Measurements from ENCODE around the gene REXO1. TPM values are rescaled to one million over a fixed set of nuclear protein-coding genes. Genes with fewer than 3 reads are reported as not detected.
A peak's percentile ranks its signal among the peaks of the same experiment; 100 is the strongest.

The REXO1 gene
- total and polyA plus RNA-seq, 9 of the 15 experiments (the other 6 are each of a cell fraction or from before 2014, with no cell fraction given): 0.04 to 63.3 (median 15.8) TPM

DNA sequence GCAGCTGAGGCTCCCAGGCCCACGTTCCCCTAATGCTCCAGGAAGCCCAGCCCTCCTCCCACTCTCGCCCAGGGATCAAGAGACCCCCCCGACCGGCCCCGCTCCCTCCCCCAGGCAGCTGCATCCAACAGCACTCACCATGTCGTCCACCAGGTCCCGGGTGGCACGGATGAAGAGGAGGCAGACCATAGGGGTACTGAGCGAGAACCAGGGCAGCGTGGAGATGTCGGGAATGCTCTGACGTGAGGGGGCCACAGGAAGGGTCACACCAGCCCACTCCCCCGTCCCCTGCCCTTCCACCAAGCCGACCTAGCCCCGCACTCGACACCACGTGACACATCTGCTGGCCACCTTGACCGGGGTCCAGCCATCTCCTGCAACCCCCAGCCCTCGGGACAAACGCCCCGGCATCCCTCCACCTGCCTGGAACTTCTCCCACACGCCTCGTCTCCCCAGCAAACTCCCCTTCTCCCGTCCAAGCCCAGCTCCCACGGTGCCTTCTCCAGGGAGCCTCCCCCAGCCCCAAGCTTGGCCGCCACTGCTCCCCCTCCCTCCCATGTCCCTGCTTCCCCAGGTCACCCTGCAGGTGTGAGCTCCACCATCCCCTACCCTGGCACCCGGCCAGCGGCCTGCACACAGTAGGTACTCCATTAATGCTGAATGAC lies 41.1 kb downstream of the REXO1 start:
- H4K20me1 ChIP-seq (replicated peaks; ENCODE audit: control insufficient read depth, insufficient read depth, low read length): no peaks in the 10 kb centered on the region
- CTCF ChIA-PET (ENCODE audit: low intra/inter-chr PET ratio): no interaction called here
- TF ChIP-seq ZKSCAN1 (IDR thresholded peaks at IDR 0.05; ENCODE audit: low read depth, low read length) (peak; percentile 83; the same call in 1 of the 2 replicates), CBFA2T3 (IDR thresholded peaks at IDR 0.05) (no peak), NFIC (IDR thresholded peaks at IDR 0.05) (peak; percentile 78)

More for the DNA sequence above, 41.1 kb downstream of the REXO1 start:
- BruUV-seq (replicated peaks): no TSS peak
- ATAC-seq (no peak), DNase-seq (ENCODE audit: extremely low read depth in 1 of 4, low spot score in 3 of 4) (no peak), FAIRE-seq (no peak)
- intact Hi-C loops (cut with micrococcal nuclease): no loop called here
- in situ Hi-C loops (cut with MboI): no loop called here
- Histone ChIP-seq H3K9ac (ENCODE audit: insufficient read depth in 1 of 2, low read depth in 2 of 2, low read length in 2 of 2) (peak overlapping the region in 1 of 2 experiments; percentile 6; a peak in 1 of 4 replicates), H3K4me2 (ENCODE audit: insufficient read depth, low read length) (no peak overlapping the region), H2AFZ (ENCODE audit: low read depth, low read length) (no peak overlapping the region), H3K79me2 (ENCODE audit: control insufficient read depth, insufficient read depth, low read length) (peaks cover 5% of the 10 kb centered on the region; the same call in 1 of the 3 replicates), H3K27me3 (ENCODE audit: control insufficient read depth in 2 of 2, insufficient read depth in 2 of 2, low read length in 2 of 2) (no peaks in the 10 kb centered on the region), H3K9me3 (replicated peaks; ENCODE audit: control insufficient read depth, insufficient read depth, low read depth, low read length) (no peaks in the 10 kb centered on the region; the same call in 1 of the 2 replicates), H3K9me1 (ENCODE audit: control insufficient read depth, insufficient read depth, low read length) (no peaks in the 10 kb centered on the region), H3K36me3 (ENCODE audit: control insufficient read depth, insufficient read depth, low read length) (0 out of 3 replicates have a peak, but pooled peaks cover 3% of the 10 kb centered on the region), H3K27ac (ENCODE audit: extremely low read depth, low read depth, low read length) (no peak overlapping the region), H3K4me1 (replicated peaks in 1 of 2; ENCODE audit: control insufficient read depth in 2 of 2, insufficient read depth in 2 of 2, low read length in 2 of 2) (peaks cover 6 to 58% of the 10 kb centered on the region in 2 experiments; a peak in 3 of 5 replicates), H3K4me3 (no peak overlapping the region)
- WGBS (ENCODE audit: insufficient coverage, low coverage, missing lambda C conversion rate): 76% methylated on average over 24 of the region's 28 CpGs
- POLR2A ChIA-PET: interaction anchor here (1.1 kb wide), 1 partner anchor 11 kb away, joined by 4 read pairs; no protein-coding TSS in a partner anchor

Measured in K562 (cell line).